IPS-NIHi7 (cell line): ENCODE data around the gene RAB5A.
"Not testable (repeated sequence)": the region's sequence is repeated elsewhere in the genome, so short reads cannot be mapped to it uniquely, and the experiment has no call there.

Experiments used
- DNase-seq: peaks from one replicate; pipeline ENCODE4 v3.0.0; 2012; ENCODE audit warnings: mixed read lengths; ENCODE audit errors: extremely low spot score

Gene RAB5A

GRCh38 chr3:19947549-19948225 lies 790 bp downstream of the RAB5A start:
- DNase-seq, result peak; percentile 48

- no peak for DNase-seq
Measured at GRCh38 chr3:19948226-19948591, 1.3 kb downstream of the RAB5A start.

GRCh38 chr3:19950316-19950715 lies 3.4 kb downstream of the RAB5A start:
- DNase-seq, result no peak

GRCh38 chr3:19954676-19955075 lies 7.8 kb downstream of the RAB5A start:
- DNase-seq, result no peak

- DNase-seq, result not testable (repeated sequence)
Measured at GRCh38 chr3:19957354-19957753, 10.5 kb downstream of the RAB5A start.

- no peak for DNase-seq
Measured at GRCh38 chr3:19959505-19959904, 12.6 kb downstream of the RAB5A start.

- DNase-seq, result no peak
Measured at GRCh38 chr3:19960696-19961095, 13.8 kb downstream of the RAB5A start.

GRCh38 chr3:19961960-19962359 lies 15.1 kb downstream of the RAB5A start:
- DNase-seq, result no peak

GRCh38 chr3:19967208-19967607 lies 20.3 kb downstream of the RAB5A start:
- no peak for DNase-seq

- no peak for DNase-seq
Measured at GRCh38 chr3:19967812-19968211, 20.9 kb downstream of the RAB5A start.

- no peak for DNase-seq
Measured at GRCh38 chr3:19970327-19970726, 23.4 kb downstream of the RAB5A start.

- DNase-seq, result no peak
Measured at GRCh38 chr3:19972054-19972453, 25.2 kb downstream of the RAB5A start.

GRCh38 chr3:19988904-19989303 lies 42.0 kb downstream of the RAB5A start:
- not testable (repeated sequence) for DNase-seq

GRCh38 chr3:19994796-19995195 lies 47.9 kb downstream of the RAB5A start:
- no peak for DNase-seq

- DNase-seq, result no peak
Measured at GRCh38 chr3:19997502-19997901, 50.6 kb downstream of the RAB5A start.

GRCh38 chr3:20001932-20002331 lies 55.0 kb downstream of the RAB5A start:
- no peak for DNase-seq

GRCh38 chr3:20007960-20008359 lies 61.1 kb downstream of the RAB5A start:
- DNase-seq, result no peak

- DNase-seq, result no peak
Measured at GRCh38 chr3:20008646-20009045, 61.7 kb downstream of the RAB5A start.

- DNase-seq, result no peak
Measured at GRCh38 chr3:20012164-20012563, 65.3 kb downstream of the RAB5A start, which contains the start of gene PP2D1. PP2D1 (minus strand) TSS chr3:20012264; CDS start chr3:20012072, 192 bp downstream.

- no peak for DNase-seq
Measured at GRCh38 chr3:20013396-20013795, 66.5 kb downstream of the RAB5A start.

- no peak for DNase-seq
Measured at GRCh38 chr3:20015525-20015924, 68.6 kb downstream of the RAB5A start.

GRCh38 chr3:20016076-20016475 lies 69.2 kb downstream of the RAB5A start:
- not testable (repeated sequence) for DNase-seq

GRCh38 chr3:20022954-20023622 lies 76.2 kb downstream of the RAB5A start:
- no peak for DNase-seq
